ENCODE measurements around the gene MILR1.
"Not testable (repeated sequence)": the region's sequence is repeated elsewhere in the genome, so short reads cannot be mapped to it uniquely, and the experiment has no call there.

The MILR1 gene

GRCh38 chr17:64428406-64428805 is 20.5 kb upstream of the MILR1 start:
- DNase-seq = no peak

- not testable (repeated sequence) for DNase-seq
Measured at GRCh38 chr17:64430036-64430435, 18.9 kb upstream of the MILR1 start.

GRCh38 chr17:64431534-64431933 is 17.4 kb upstream of the MILR1 start:
- no peak for DNase-seq

- DNase-seq = no peak
Measured at GRCh38 chr17:64437944-64438525, 10.9 kb upstream of the MILR1 start.

GRCh38 chr17:64439521-64439920 is 9.4 kb upstream of the MILR1 start:
- DNase-seq = not testable (repeated sequence)

- DNase-seq = no peak
Measured at GRCh38 chr17:64439956-64440355, 9.0 kb upstream of the MILR1 start.

- no peak for DNase-seq
Measured at GRCh38 chr17:64441772-64442540, 7.0 kb upstream of the MILR1 start.

GRCh38 chr17:64442541-64442971 is 6.4 kb upstream of the MILR1 start:
- no peak for DNase-seq

- DNase-seq = no peak
Measured at GRCh38 chr17:64443086-64443760, 5.7 kb upstream of the MILR1 start.

GRCh38 chr17:64447526-64447925 is 1.4 kb upstream of the MILR1 start:
- DNase-seq = no peak

- no peak for DNase-seq
Measured at GRCh38 chr17:64449545-64449944, 630 bp downstream of the MILR1 start.

- no peak for DNase-seq
Measured at GRCh38 chr17:64455993-64456885, 7.3 kb downstream of the MILR1 start.

GRCh38 chr17:64457156-64457555 is 8.2 kb downstream of the MILR1 start:
- no peak for DNase-seq

GRCh38 chr17:64458756-64459155 is 9.8 kb downstream of the MILR1 start:
- DNase-seq = no peak

- no peak for DNase-seq
Measured at GRCh38 chr17:64459284-64459747, 10.4 kb downstream of the MILR1 start.

- not testable (repeated sequence) for DNase-seq
Measured at GRCh38 chr17:64459818-64460217, 10.9 kb downstream of the MILR1 start.

- no peak for DNase-seq
Measured at GRCh38 chr17:64460955-64461354, 12.0 kb downstream of the MILR1 start.

- no peak for DNase-seq
Measured at GRCh38 chr17:64461788-64462187, 12.9 kb downstream of the MILR1 start.

GRCh38 chr17:64466019-64466735 is 17.3 kb downstream of the MILR1 start:
- DNase-seq = no peak

GRCh38 chr17:64466834-64467233 is 17.9 kb downstream of the MILR1 start:
- not testable (repeated sequence) for DNase-seq

GRCh38 chr17:64470625-64471024 is 21.7 kb downstream of the MILR1 start:
- DNase-seq = no peak

- DNase-seq = no peak
Measured at GRCh38 chr17:64471440-64471839, 22.5 kb downstream of the MILR1 start.

Data from NCI-H446 (cell line).